Stimulated activated effector memory CD8-positive, alpha-beta T cell treated with anti-CD3 and anti-CD28 coated beads, Interleukin-12 subunit alpha, Interleukin-12 subunit beta, amount 100 ng/mL, for 72 hours (primary cell): ENCODE data around the gene GRWD1.

Experiments
- ATAC-seq: fragments of 150-1000 bp; cut with Tn5 transposase; 2 replicates; pipeline ENCODE4 v1.10.0; 2021
- DNase-seq, 2 donors: peaks; one replicate each; pipeline ENCODE4 v3.0.0; 2021 to 2022; ENCODE audit warnings: low spot score in 2 of 2
- H3K27ac Mint-ChIP-seq: one replicate; pipeline ENCODE4 v1.8.0; 2022; ENCODE audit warnings: mild to moderate bottlenecking, mixed read lengths
- H3K36me3 Mint-ChIP-seq: one replicate; pipeline ENCODE4 v1.8.0; 2022; ENCODE audit warnings: mild to moderate bottlenecking, mixed read lengths
- H3K4me1 Mint-ChIP-seq: one replicate; pipeline ENCODE4 v1.8.0; 2022; ENCODE audit warnings: mixed read lengths
- H3K4me3 Mint-ChIP-seq: one replicate; pipeline ENCODE4 v1.8.0; 2022; ENCODE audit warnings: mild to moderate bottlenecking, mixed read lengths
- H3K9me3 Mint-ChIP-seq: one replicate; pipeline ENCODE4 v1.8.0; 2022; ENCODE audit warnings: mixed read lengths

The GRWD1 gene

GRCh38 chr19:48444936-48445200 lies 915 bp upstream of the GRWD1 start:
- no peaks in the 10 kb centered on the region for H3K9me3 Mint-ChIP-seq
- H3K4me1 Mint-ChIP-seq, result peaks cover 35% of the 10 kb centered on the region
- ATAC-seq, result no peak
- H3K36me3 Mint-ChIP-seq, result peaks cover 54% of the 10 kb centered on the region
- peak overlapping the region; percentile 90 for H3K4me3 Mint-ChIP-seq
- H3K27ac Mint-ChIP-seq, result peak overlapping the region; percentile 97
- no peak for DNase-seq

- Mint-ChIP-seq H3K27ac (peak overlapping the region; percentile 97), H3K4me3 (peak overlapping the region; percentile 90), H3K4me1 (peaks cover 35% of the 10 kb centered on the region), H3K9me3 (no peaks in the 10 kb centered on the region), H3K36me3 (peaks cover 58% of the 10 kb centered on the region)
- ATAC-seq (peak; percentile 53), DNase-seq (peak in 1 of 2 donors; percentile 70)
These were observed 552 bp upstream of the GRWD1 start for GRCh38 chr19:48445256-48445605.

- Mint-ChIP-seq H3K9me3 (no peaks in the 10 kb centered on the region), H3K4me3 (peak overlapping the region; percentile 90), H3K4me1 (peaks cover 40% of the 10 kb centered on the region), H3K36me3 (peaks cover 71% of the 10 kb centered on the region), H3K27ac (peak overlapping the region; percentile 97)
- DNase-seq (no peak), ATAC-seq (no peak)
These were observed 796 bp downstream of the GRWD1 start for GRCh38 chr19:48446579-48446978.

GRCh38 chr19:48448563-48448962 lies 2.8 kb downstream of the GRWD1 start:
- DNase-seq (no peak), ATAC-seq (no peak)
- H3K4me3 Mint-ChIP-seq, result no peak overlapping the region
- peak overlapping the region; percentile 8 for H3K27ac Mint-ChIP-seq
- H3K9me3 Mint-ChIP-seq, result no peaks in the 10 kb centered on the region
- peaks cover 83% of the 10 kb centered on the region for H3K36me3 Mint-ChIP-seq
- H3K4me1 Mint-ChIP-seq, result peaks cover 47% of the 10 kb centered on the region

GRCh38 chr19:48450441-48450840 lies 4.7 kb downstream of the GRWD1 start:
- Mint-ChIP-seq H3K4me1 (peaks cover 45% of the 10 kb centered on the region), H3K9me3 (no peaks in the 10 kb centered on the region), H3K36me3 (peaks cover 98% of the 10 kb centered on the region), H3K27ac (no peak overlapping the region), H3K4me3 (no peak overlapping the region)
- ATAC-seq (no peak), DNase-seq (no peak)

- H3K9me3 Mint-ChIP-seq, result no peaks in the 10 kb centered on the region
- H3K36me3 Mint-ChIP-seq, result peaks cover 98% of the 10 kb centered on the region
- no peak overlapping the region for H3K27ac Mint-ChIP-seq
- ATAC-seq (no peak), DNase-seq (no peak)
- H3K4me3 Mint-ChIP-seq, result no peak overlapping the region
- H3K4me1 Mint-ChIP-seq, result peaks cover 42% of the 10 kb centered on the region
These were observed 5.1 kb downstream of the GRWD1 start for GRCh38 chr19:48450863-48451262.

- Mint-ChIP-seq H3K4me1 (peaks cover 42% of the 10 kb centered on the region), H3K27ac (no peak overlapping the region), H3K4me3 (no peak overlapping the region), H3K36me3 (peaks cover 94% of the 10 kb centered on the region), H3K9me3 (no peaks in the 10 kb centered on the region)
- ATAC-seq, result no peak
- no peak for DNase-seq
These were observed 5.8 kb downstream of the GRWD1 start for GRCh38 chr19:48451624-48452023.

- ATAC-seq (no peak), DNase-seq (no peak)
- H3K4me1 Mint-ChIP-seq, result peaks cover 40% of the 10 kb centered on the region
- H3K4me3 Mint-ChIP-seq, result no peak overlapping the region
- H3K9me3 Mint-ChIP-seq, result no peaks in the 10 kb centered on the region
- peaks cover 94% of the 10 kb centered on the region for H3K36me3 Mint-ChIP-seq
- no peak overlapping the region for H3K27ac Mint-ChIP-seq
These were observed 6.8 kb downstream of the GRWD1 start for GRCh38 chr19:48452289-48453190.

GRCh38 chr19:48454150-48454730 lies 8.5 kb downstream of the GRWD1 start:
- H3K36me3 Mint-ChIP-seq, result peaks cover 94% of the 10 kb centered on the region
- no peak overlapping the region for H3K4me3 Mint-ChIP-seq
- H3K27ac Mint-ChIP-seq, result peak overlapping the region; percentile 68
- H3K9me3 Mint-ChIP-seq, result no peaks in the 10 kb centered on the region
- DNase-seq (no peak), ATAC-seq (no peak)
- peaks cover 25% of the 10 kb centered on the region for H3K4me1 Mint-ChIP-seq

GRCh38 chr19:48455171-48455907 lies 9.6 kb downstream of the GRWD1 start, which contains the start of gene KCNJ14:
Gene KCNJ14 (plus strand): TSS chr19:48455574. CDS start chr19:48461725, 6,151 bp downstream.
- Mint-ChIP-seq H3K27ac (peak within 1 kb of the TSS; percentile 68), H3K36me3 (peaks cover 88% of the 10 kb centered on the region), H3K9me3 (no peaks in the 10 kb centered on the region), H3K4me1 (peaks cover 25% of the 10 kb centered on the region), H3K4me3 (no peak within 1 kb of the TSS)
- DNase-seq (no peak), ATAC-seq (no peak)

- Mint-ChIP-seq H3K4me3 (no peak overlapping the region), H3K9me3 (no peaks in the 10 kb centered on the region), H3K36me3 (peaks cover 88% of the 10 kb centered on the region), H3K4me1 (peaks cover 25% of the 10 kb centered on the region), H3K27ac (no peak overlapping the region)
- peak; percentile 16 for ATAC-seq
- DNase-seq, result no peak
These were observed 10.3 kb downstream of the GRWD1 start for GRCh38 chr19:48455908-48456562.

- no peak overlapping the region for H3K4me3 Mint-ChIP-seq
- no peak overlapping the region for H3K27ac Mint-ChIP-seq
- ATAC-seq (no peak), DNase-seq (no peak)
- no peaks in the 10 kb centered on the region for H3K9me3 Mint-ChIP-seq
- peaks cover 86% of the 10 kb centered on the region for H3K36me3 Mint-ChIP-seq
- peaks cover 17% of the 10 kb centered on the region for H3K4me1 Mint-ChIP-seq
These were observed 11.1 kb downstream of the GRWD1 start for GRCh38 chr19:48456864-48457263.

- ATAC-seq (no peak), DNase-seq (no peak)
- Mint-ChIP-seq H3K27ac (no peak overlapping the region), H3K36me3 (peaks cover 82% of the 10 kb centered on the region), H3K4me3 (no peak overlapping the region), H3K9me3 (no peaks in the 10 kb centered on the region), H3K4me1 (peaks cover 13% of the 10 kb centered on the region)
These were observed 12.2 kb downstream of the GRWD1 start for GRCh38 chr19:48458016-48458415.

- ATAC-seq, result no peak
- DNase-seq, result no peak
- no peak overlapping the region for H3K4me3 Mint-ChIP-seq
- H3K36me3 Mint-ChIP-seq, result peaks cover 52% of the 10 kb centered on the region
- H3K27ac Mint-ChIP-seq, result no peak overlapping the region
- no peaks in the 10 kb centered on the region for H3K9me3 Mint-ChIP-seq
- peaks cover 19% of the 10 kb centered on the region for H3K4me1 Mint-ChIP-seq
These were observed 15.8 kb downstream of the GRWD1 start for GRCh38 chr19:48461651-48461981.

GRCh38 chr19:48461982-48462655 lies 16.3 kb downstream of the GRWD1 start:
- Mint-ChIP-seq H3K4me3 (no peak overlapping the region), H3K4me1 (peaks cover 19% of the 10 kb centered on the region), H3K27ac (no peak overlapping the region), H3K9me3 (no peaks in the 10 kb centered on the region), H3K36me3 (peaks cover 47% of the 10 kb centered on the region)
- no peak for ATAC-seq
- DNase-seq, result no peak
